ENCODE measurements around the gene ANK2. TPM values are rescaled to one million over a fixed set of nuclear protein-coding genes. Genes with fewer than 3 reads are reported as not detected.

ANK2 gene
- total and polyA plus RNA-seq, 2 experiments from 2014 or later = 7.7 to 40.4 TPM

DNA sequence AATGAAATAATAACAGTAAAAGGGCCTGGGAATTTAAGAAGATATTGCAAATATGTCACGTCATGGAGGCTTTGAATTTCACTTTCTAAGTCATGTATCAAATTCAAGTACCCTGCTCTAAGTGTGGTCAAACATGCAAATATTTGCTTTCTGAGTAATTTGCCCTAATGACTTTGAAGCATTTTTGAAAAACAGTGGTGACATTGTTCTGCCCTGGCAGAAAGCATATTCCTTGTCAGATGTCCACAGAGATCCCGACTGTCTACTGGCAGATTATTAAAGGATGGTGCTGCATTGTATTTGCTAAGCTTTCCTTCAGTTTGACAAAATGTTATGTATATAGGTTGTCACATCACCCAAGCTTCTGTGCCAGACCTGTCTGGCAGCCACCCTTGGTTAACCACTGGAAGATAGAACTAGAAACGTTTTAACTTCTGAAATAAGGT is 92.5 kb downstream of the ANK2 start (continued):
- TF ChIP-seq, protein P1, sequence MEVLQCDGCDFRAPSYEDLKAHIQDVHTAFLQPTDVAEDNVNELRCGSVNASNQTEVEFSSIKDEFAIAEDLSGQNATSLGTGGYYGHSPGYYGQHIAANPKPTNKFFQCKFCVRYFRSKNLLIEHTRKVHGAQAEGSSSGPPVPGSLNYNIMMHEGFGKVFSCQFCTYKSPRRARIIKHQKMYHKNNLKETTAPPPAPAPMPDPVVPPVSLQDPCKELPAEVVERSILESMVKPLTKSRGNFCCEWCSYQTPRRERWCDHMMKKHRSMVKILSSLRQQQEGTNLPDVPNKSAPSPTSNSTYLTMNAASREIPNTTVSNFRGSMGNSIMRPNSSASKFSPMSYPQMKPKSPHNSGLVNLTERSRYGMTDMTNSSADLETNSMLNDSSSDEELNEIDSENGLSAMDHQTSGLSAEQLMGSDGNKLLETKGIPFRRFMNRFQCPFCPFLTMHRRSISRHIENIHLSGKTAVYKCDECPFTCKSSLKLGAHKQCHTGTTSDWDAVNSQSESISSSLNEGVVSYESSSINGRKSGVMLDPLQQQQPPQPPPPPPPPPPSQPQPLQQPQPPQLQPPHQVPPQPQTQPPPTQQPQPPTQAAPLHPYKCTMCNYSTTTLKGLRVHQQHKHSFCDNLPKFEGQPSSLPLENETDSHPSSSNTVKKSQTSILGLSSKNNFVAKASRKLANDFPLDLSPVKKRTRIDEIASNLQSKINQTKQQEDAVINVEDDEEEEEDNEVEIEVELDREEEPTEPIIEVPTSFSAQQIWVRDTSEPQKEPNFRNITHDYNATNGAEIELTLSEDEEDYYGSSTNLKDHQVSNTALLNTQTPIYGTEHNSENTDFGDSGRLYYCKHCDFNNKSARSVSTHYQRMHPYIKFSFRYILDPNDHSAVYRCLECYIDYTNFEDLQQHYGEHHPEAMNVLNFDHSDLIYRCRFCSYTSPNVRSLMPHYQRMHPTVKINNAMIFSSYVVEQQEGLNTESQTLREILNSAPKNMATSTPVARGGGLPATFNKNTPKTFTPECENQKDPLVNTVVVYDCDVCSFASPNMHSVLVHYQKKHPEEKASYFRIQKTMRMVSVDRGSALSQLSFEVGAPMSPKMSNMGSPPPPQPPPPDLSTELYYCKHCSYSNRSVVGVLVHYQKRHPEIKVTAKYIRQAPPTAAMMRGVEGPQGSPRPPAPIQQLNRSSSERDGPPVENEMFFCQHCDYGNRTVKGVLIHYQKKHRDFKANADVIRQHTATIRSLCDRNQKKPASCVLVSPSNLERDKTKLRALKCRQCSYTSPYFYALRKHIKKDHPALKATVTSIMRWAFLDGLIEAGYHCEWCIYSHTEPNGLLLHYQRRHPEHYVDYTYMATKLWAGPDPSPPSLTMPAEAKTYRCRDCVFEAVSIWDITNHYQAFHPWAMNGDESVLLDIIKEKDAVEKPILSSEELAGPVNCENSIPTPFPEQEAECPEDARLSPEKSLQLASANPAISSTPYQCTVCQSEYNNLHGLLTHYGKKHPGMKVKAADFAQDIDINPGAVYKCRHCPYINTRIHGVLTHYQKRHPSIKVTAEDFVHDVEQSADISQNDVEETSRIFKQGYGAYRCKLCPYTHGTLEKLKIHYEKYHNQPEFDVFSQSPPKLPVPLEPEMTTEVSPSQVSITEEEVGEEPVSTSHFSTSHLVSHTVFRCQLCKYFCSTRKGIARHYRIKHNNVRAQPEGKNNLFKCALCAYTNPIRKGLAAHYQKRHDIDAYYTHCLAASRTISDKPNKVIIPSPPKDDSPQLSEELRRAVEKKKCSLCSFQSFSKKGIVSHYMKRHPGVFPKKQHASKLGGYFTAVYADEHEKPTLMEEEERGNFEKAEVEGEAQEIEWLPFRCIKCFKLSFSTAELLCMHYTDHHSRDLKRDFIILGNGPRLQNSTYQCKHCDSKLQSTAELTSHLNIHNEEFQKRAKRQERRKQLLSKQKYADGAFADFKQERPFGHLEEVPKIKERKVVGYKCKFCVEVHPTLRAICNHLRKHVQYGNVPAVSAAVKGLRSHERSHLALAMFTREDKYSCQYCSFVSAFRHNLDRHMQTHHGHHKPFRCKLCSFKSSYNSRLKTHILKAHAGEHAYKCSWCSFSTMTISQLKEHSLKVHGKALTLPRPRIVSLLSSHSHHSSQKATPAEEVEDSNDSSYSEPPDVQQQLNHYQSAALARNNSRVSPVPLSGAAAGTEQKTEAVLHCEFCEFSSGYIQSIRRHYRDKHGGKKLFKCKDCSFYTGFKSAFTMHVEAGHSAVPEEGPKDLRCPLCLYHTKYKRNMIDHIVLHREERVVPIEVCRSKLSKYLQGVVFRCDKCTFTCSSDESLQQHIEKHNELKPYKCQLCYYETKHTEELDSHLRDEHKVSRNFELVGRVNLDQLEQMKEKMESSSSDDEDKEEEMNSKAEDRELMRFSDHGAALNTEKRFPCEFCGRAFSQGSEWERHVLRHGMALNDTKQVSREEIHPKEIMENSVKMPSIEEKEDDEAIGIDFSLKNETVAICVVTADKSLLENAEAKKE (CRISPR knock-in tag; IDR thresholded peaks at IDR 0.05) = no peak
- TF ChIP-seq ZNF114 (CRISPR knock-in tag; IDR thresholded peaks at IDR 0.05) (no peak), STAT1 (IDR thresholded peaks at IDR 0.05; ENCODE audit: unreplicated experiment) (no peak)

DNA sequence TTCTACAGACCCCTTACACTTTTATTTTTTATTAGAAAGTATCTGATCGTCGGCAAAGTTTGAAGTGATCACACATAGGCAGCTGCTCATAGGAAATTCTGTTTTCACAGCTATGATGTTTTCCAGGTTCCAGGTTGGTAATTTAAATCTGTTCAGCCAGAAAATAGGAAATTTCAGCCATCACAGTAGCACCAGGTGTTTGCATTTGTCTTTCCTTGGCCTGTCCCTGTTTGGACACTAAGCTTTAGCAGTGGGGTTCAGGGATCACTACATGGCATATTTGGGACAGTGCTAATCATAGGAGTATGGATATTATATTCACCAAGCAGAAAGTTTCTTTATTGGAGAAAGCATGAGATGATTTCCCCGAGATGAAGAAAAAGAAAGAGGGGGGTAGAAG is 92.9 kb downstream of the ANK2 start:
- H2AFZ ChIP-seq = no peak overlapping the region
- no peak overlapping the region for H3K4me2 ChIP-seq
- TF ChIP-seq STAT1 (IDR thresholded peaks at IDR 0.05; ENCODE audit: unreplicated experiment) (no peak), NANOG (IDR thresholded peaks at IDR 0.05; ENCODE audit: borderline replicate concordance) (no peak), EZH2 (IDR thresholded peaks at IDR 0.05; ENCODE audit: low read depth, unreplicated experiment) (no peak), JUNB (IDR thresholded peaks at IDR 0.05; ENCODE audit: unreplicated experiment) (no peak)
- peaks cover 55% of the 10 kb centered on the region for H3K4me1 Mint-ChIP-seq
- DNase-seq (ENCODE audit: low spot score) = no peak
- no peaks in the 10 kb centered on the region for H3K79me2 ChIP-seq (replicated peaks; ENCODE audit: insufficient read depth)
- peaks cover 5% of the 10 kb centered on the region for H3K27me3 Mint-ChIP-seq (ENCODE audit: insufficient read depth, low read depth, poor library complexity)
- H3K36me3 Mint-ChIP-seq (ENCODE audit: low read depth) = no peaks in the 10 kb centered on the region
- peak overlapping the region; percentile 73; the same call in 1 of the 2 replicates for H3K27ac Mint-ChIP-seq
- no peaks in the 10 kb centered on the region for H3K27me3 ChIP-seq (ENCODE audit: insufficient read depth)
- no peak overlapping the region for H3K4me3 ChIP-seq
- no peak overlapping the region for H3K27ac ChIP-seq (ENCODE audit: low read depth)
- peaks cover 54% of the 10 kb centered on the region for H3K4me1 ChIP-seq (ENCODE audit: insufficient read depth)
- ATAC-seq = no peak
- H3F3A ChIP-seq (replicated peaks; ENCODE audit: low read depth) = no peaks in the 10 kb centered on the region
- H3K36me3 ChIP-seq (ENCODE audit: insufficient read depth) = no peaks in the 10 kb centered on the region
- no peaks in the 10 kb centered on the region for H4K20me1 ChIP-seq (replicated peaks; ENCODE audit: insufficient read depth)
- no peaks in the 10 kb centered on the region for H3K9me2 ChIP-seq (ENCODE audit: insufficient read depth)
- no peaks in the 10 kb centered on the region for H3K9me3 Mint-ChIP-seq
- no peak overlapping the region for H3K4me3 Mint-ChIP-seq
